ENCODE data around the gene PAFAH1B1.

PAFAH1B1 gene

GRCh38 chr17:2708585-2709182 lies 115.2 kb downstream of the PAFAH1B1 start:
- no peaks in the 10 kb centered on the region for H3K27me3 ChIP-seq (ENCODE audit: insufficient read depth, low read depth, severe bottlenecking)
- no peak for DNase-seq
- H3K27ac ChIP-seq, result no peak overlapping the region
- H3K36me3 ChIP-seq, result peaks cover 8% of the 10 kb centered on the region
- no peaks in the 10 kb centered on the region for H3K9me3 ChIP-seq (ENCODE audit: severe bottlenecking)
- H3K4me3 ChIP-seq (ENCODE audit: low read depth, low read length), result no peak overlapping the region
- TF ChIP-seq, protein P1, sequence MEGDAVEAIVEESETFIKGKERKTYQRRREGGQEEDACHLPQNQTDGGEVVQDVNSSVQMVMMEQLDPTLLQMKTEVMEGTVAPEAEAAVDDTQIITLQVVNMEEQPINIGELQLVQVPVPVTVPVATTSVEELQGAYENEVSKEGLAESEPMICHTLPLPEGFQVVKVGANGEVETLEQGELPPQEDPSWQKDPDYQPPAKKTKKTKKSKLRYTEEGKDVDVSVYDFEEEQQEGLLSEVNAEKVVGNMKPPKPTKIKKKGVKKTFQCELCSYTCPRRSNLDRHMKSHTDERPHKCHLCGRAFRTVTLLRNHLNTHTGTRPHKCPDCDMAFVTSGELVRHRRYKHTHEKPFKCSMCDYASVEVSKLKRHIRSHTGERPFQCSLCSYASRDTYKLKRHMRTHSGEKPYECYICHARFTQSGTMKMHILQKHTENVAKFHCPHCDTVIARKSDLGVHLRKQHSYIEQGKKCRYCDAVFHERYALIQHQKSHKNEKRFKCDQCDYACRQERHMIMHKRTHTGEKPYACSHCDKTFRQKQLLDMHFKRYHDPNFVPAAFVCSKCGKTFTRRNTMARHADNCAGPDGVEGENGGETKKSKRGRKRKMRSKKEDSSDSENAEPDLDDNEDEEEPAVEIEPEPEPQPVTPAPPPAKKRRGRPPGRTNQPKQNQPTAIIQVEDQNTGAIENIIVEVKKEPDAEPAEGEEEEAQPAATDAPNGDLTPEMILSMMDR (IDR thresholded peaks at IDR 0.05; ENCODE audit: low read depth, low read length), result no peak

DNA sequence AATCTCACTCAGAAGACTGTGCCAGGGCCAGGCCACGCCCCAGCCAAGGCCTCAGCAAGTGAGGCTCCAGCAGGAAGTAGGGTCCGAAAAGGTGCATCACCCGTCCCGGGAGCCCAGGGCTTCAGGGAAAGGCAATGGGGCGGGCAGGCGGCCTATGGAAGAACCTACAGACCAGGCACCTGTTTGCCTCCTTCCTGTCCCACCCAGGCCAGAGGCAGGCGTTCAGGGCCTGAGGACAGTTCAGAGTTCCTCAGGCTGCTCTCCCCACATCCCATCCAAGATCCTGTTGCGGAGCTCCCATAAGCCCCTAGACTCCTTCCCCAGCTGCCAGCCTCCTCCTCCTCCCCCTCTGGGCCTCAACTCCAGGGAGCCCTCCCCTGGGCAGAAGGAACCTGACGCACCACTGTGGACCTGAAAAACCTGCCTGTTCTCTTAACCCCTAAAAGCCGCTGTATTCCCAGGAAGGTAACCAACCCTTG lies 115.8 kb downstream of the PAFAH1B1 start:
- TF ChIP-seq, protein P1 (IDR thresholded peaks at IDR 0.05; ENCODE audit: low read depth, low read length), result no peak
- Histone ChIP-seq H3K36me3 (peaks cover 3% of the 10 kb centered on the region), H3K4me3 (ENCODE audit: low read depth, low read length) (no peak overlapping the region), H3K9me3 (ENCODE audit: severe bottlenecking) (no peaks in the 10 kb centered on the region), H3K27me3 (ENCODE audit: insufficient read depth, low read depth, severe bottlenecking) (no peaks in the 10 kb centered on the region), H3K27ac (no peak overlapping the region; the same call in 1 of the 2 replicates)
- DNase-seq, result no peak

GRCh38 chr17:2710071-2710802 lies 116.8 kb downstream of the PAFAH1B1 start:
- peak overlapping the region; percentile 62 for H3K4me3 ChIP-seq (ENCODE audit: low read depth, low read length)
- no peaks in the 10 kb centered on the region for H3K9me3 ChIP-seq (ENCODE audit: severe bottlenecking)
- DNase-seq, result no peak
- TF ChIP-seq, protein P1 (IDR thresholded peaks at IDR 0.05; ENCODE audit: low read depth, low read length), result no peak
- H3K27ac ChIP-seq, result no peak overlapping the region
- no peaks in the 10 kb centered on the region; the same call in 1 of the 2 replicates for H3K36me3 ChIP-seq
- H3K27me3 ChIP-seq (ENCODE audit: insufficient read depth, low read depth, severe bottlenecking), result no peaks in the 10 kb centered on the region

- no peaks in the 10 kb centered on the region for H3K36me3 ChIP-seq
- H3K4me3 ChIP-seq (ENCODE audit: low read depth, low read length), result peak overlapping the region; percentile 62
- TF ChIP-seq, protein P1 (IDR thresholded peaks at IDR 0.05; ENCODE audit: low read depth, low read length), result no peak
- DNase-seq, result no peak
- H3K27ac ChIP-seq, result peak overlapping the region; percentile 83
- H3K27me3 ChIP-seq (ENCODE audit: insufficient read depth, low read depth, severe bottlenecking), result no peaks in the 10 kb centered on the region
- H3K9me3 ChIP-seq (ENCODE audit: severe bottlenecking), result no peaks in the 10 kb centered on the region
Measured at GRCh38 chr17:2710803-2711607, 117.6 kb downstream of the PAFAH1B1 start.

DNA sequence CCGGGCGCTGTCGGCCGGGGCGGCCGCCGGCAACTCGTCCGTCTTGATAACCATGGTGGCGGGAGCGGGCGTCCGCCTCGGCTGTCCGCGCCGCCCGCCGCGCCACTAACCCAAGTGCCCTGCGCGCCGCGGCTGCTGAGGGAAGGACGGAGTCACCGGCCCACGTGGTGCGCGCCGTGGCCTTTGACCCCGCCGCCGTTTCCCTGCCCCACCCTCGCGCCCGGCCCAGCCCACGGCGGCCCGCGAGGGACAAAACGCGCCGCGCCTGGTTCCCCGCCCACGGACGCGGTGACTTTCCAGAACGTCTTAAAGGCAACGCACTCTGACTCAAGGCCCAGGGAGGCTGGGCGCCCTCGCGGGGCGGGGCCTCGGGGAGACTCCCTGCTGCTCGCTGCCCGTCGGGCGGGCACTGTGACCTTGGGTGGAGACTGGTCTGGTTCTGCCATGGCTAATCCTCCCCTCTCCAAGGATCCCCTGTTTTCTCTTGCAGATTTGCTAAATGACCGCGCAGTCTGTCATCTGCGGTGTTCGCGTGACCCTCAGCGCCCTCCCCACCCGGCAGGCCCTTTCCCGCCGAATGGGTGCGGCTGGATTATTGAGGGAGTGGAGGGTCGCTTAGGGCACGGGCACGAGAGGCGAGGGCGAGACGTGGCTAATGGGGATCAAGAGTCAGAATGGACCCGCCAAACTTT lies 118.3 kb downstream of the PAFAH1B1 start, which contains the start of gene CLUH:
Gene CLUH, minus strand, starts transcription at position 157 of the 692 bp plus-strand sequence. Its CDS starts 103 bp downstream, at position 54.
- Histone ChIP-seq H3K36me3 (no peaks in the 10 kb centered on the region), H3K4me3 (ENCODE audit: low read depth, low read length) (peak within 1 kb of the TSS; percentile 62), H3K27ac (peak within 1 kb of the TSS; percentile 83), H3K27me3 (ENCODE audit: insufficient read depth, low read depth, severe bottlenecking) (no peaks in the 10 kb centered on the region), H3K9me3 (ENCODE audit: severe bottlenecking) (no peaks in the 10 kb centered on the region)
- peak; percentile 95 for DNase-seq
- TF ChIP-seq, protein P1 (IDR thresholded peaks at IDR 0.05; ENCODE audit: low read depth, low read length), result no peak

Measured in WERI-Rb-1 (cell line).